Activated naive CD8-positive, alpha-beta T cell treated with anti-CD3 and anti-CD28 coated beads, Interleukin-2, amount 10 ng/mL, durations not matched to agents 7 days and 5 days (primary cell): ENCODE data around the gene ARHGEF3. TPM values are rescaled to one million over a fixed set of nuclear protein-coding genes. Genes with fewer than 3 reads are reported as not detected.

ENCODE experiments used
- ATAC-seq: fragments of 150-1000 bp; cut with Tn5 transposase; one replicate; pipeline ENCODE4 v1.10.0; 2021; ENCODE audit warnings: low read depth, moderate library complexity
- POLR2A ChIA-PET: fragments of 350-600 bp; sonication (Branson Sonifier 250); formaldehyde crosslinking; loops from one replicate; lab custom pipeline; 2021; ENCODE audit warnings: antibody characterized with exemption; lab: Charles Lee
- DNase-seq: peaks from one replicate; pipeline ENCODE4 v3.0.0; 2021
- H3K27ac Mint-ChIP-seq: one replicate; pipeline ENCODE4 v1.8.0; 2022; ENCODE audit warnings: mild to moderate bottlenecking, mixed read lengths
- H3K27me3 Mint-ChIP-seq: one replicate; pipeline ENCODE4 v1.8.0; 2022; ENCODE audit warnings: mild to moderate bottlenecking, moderate library complexity, mixed read lengths
- H3K36me3 Mint-ChIP-seq: one replicate; pipeline ENCODE4 v1.8.0; 2021; ENCODE audit warnings: mild to moderate bottlenecking, mixed read lengths
- H3K4me1 Mint-ChIP-seq: one replicate; pipeline ENCODE4 v1.8.0; 2021; ENCODE audit warnings: mixed read lengths
- H3K4me3 Mint-ChIP-seq: one replicate; pipeline ENCODE4 v1.8.0; 2022; ENCODE audit warnings: mild to moderate bottlenecking, moderate library complexity, mixed read lengths
- H3K9me3 Mint-ChIP-seq: one replicate; pipeline ENCODE4 v1.8.0; 2021; ENCODE audit warnings: mixed read lengths
- total RNA-seq, 2 experiments: library from RNA; stranded (reverse); gene quantifications; one replicate each; pipeline ENCODE4 v1.2.3, GENCODE V29; 2021

The ARHGEF3 gene
- total RNA-seq, 2 experiments from 2014 or later: 130 TPM

- peaks cover 34% of the 10 kb centered on the region for H3K36me3 Mint-ChIP-seq
- DNase-seq: peak; percentile 59
Measured at GRCh38 chr3:56783644-56784447, 17.9 kb downstream of the ARHGEF3 start.

GRCh38 chr3:56782906-56783305, 18.8 kb downstream of the ARHGEF3 start:
- POLR2A ChIA-PET: interaction anchor here (0.6 to 11.3 kb wide), 14 partner anchors 13 to 204 kb away, joined by 3 to 285 read pairs (median 5); partner anchors contain the start of genes ARHGEF3 and TASOR

More at GRCh38 chr3:56783644-56784447, 17.9 kb downstream of the ARHGEF3 start:
- ATAC-seq: peak; percentile 88
- Mint-ChIP-seq H3K4me1 (peaks cover 85% of the 10 kb centered on the region), H3K27ac (peak overlapping the region; percentile 90), H3K9me3 (no peaks in the 10 kb centered on the region), H3K27me3 (no peaks in the 10 kb centered on the region), H3K4me3 (peak overlapping the region; percentile 76)
- POLR2A ChIA-PET: interaction anchor here (0.5 to 11.3 kb wide), 10 partner anchors 9 to 133 kb away, joined by 3 to 285 read pairs (median 8); partner anchors contain the start of genes ARHGEF3 and TASOR

GRCh38 chr3:56782215-56782614, 19.5 kb downstream of the ARHGEF3 start:
- DNase-seq: no peak
- peaks cover 42% of the 10 kb centered on the region for H3K36me3 Mint-ChIP-seq
- POLR2A ChIA-PET: interaction anchor here (0.7 to 11.3 kb wide), 12 partner anchors 8 to 205 kb away, joined by 3 to 285 read pairs (median 5); partner anchors contain the start of genes ARHGEF3 and TASOR
- H3K27me3 Mint-ChIP-seq: no peaks in the 10 kb centered on the region
- no peak for ATAC-seq
- peak overlapping the region; percentile 90 for H3K27ac Mint-ChIP-seq
- H3K4me1 Mint-ChIP-seq: peaks cover 83% of the 10 kb centered on the region
- H3K4me3 Mint-ChIP-seq: peak overlapping the region; percentile 76
- no peaks in the 10 kb centered on the region for H3K9me3 Mint-ChIP-seq

More at GRCh38 chr3:56782906-56783305, 18.8 kb downstream of the ARHGEF3 start:
- Mint-ChIP-seq H3K4me1 (peaks cover 83% of the 10 kb centered on the region), H3K9me3 (no peaks in the 10 kb centered on the region), H3K4me3 (peak overlapping the region; percentile 76), H3K27me3 (no peaks in the 10 kb centered on the region), H3K27ac (peak overlapping the region; percentile 90), H3K36me3 (peaks cover 37% of the 10 kb centered on the region)
- ATAC-seq: no peak
- DNase-seq: no peak

- POLR2A ChIA-PET: interaction anchor here (0.7 to 11.3 kb wide), 9 partner anchors 9 to 206 kb away, joined by 3 to 285 read pairs (median 5); partner anchors contain the start of genes ARHGEF3 and TASOR
- H3K4me3 Mint-ChIP-seq: peak overlapping the region; percentile 76
- no peak for ATAC-seq
- no peaks in the 10 kb centered on the region for H3K27me3 Mint-ChIP-seq
- H3K27ac Mint-ChIP-seq: peak overlapping the region; percentile 90
- peaks cover 82% of the 10 kb centered on the region for H3K4me1 Mint-ChIP-seq
- peaks cover 45% of the 10 kb centered on the region for H3K36me3 Mint-ChIP-seq
- DNase-seq: no peak
- H3K9me3 Mint-ChIP-seq: no peaks in the 10 kb centered on the region
Measured at GRCh38 chr3:56781762-56782161, 20.0 kb downstream of the ARHGEF3 start.

- H3K4me3 Mint-ChIP-seq: peak overlapping the region; percentile 17
- H3K4me1 Mint-ChIP-seq: peaks cover 81% of the 10 kb centered on the region
- no peak for ATAC-seq
- POLR2A ChIA-PET: interaction anchor here (1.8 kb wide), 1 partner anchor 9 kb away, joined by 4 read pairs; no protein-coding TSS in a partner anchor
- H3K27me3 Mint-ChIP-seq: no peaks in the 10 kb centered on the region
- H3K27ac Mint-ChIP-seq: peak overlapping the region; percentile 90
- no peaks in the 10 kb centered on the region for H3K9me3 Mint-ChIP-seq
- no peak for DNase-seq
- H3K36me3 Mint-ChIP-seq: peaks cover 45% of the 10 kb centered on the region
Measured at GRCh38 chr3:56780936-56781335, 20.8 kb downstream of the ARHGEF3 start.

GRCh38 chr3:56778893-56779292, 22.9 kb downstream of the ARHGEF3 start:
- POLR2A ChIA-PET: interaction anchor here (0.6 to 1.6 kb wide), 3 partner anchors 22 to 45 kb away, joined by 4 to 5 read pairs (median 5); no protein-coding TSS in a partner anchor
- ATAC-seq (no peak), DNase-seq (no peak)
- Mint-ChIP-seq H3K4me1 (peaks cover 75% of the 10 kb centered on the region), H3K36me3 (peaks cover 44% of the 10 kb centered on the region), H3K27me3 (no peaks in the 10 kb centered on the region), H3K4me3 (no peak overlapping the region), H3K27ac (peak overlapping the region; percentile 14), H3K9me3 (no peaks in the 10 kb centered on the region)

- DNase-seq (no peak), ATAC-seq (no peak)
- Mint-ChIP-seq H3K9me3 (no peaks in the 10 kb centered on the region), H3K4me1 (peaks cover 68% of the 10 kb centered on the region), H3K36me3 (peaks cover 54% of the 10 kb centered on the region), H3K27me3 (no peaks in the 10 kb centered on the region), H3K27ac (peak overlapping the region; percentile 53), H3K4me3 (peak overlapping the region; percentile 35)
- POLR2A ChIA-PET: interaction anchor here (1.1 to 1.8 kb wide), 5 partner anchors 12 to 71 kb away, joined by 3 to 7 read pairs (median 5); no protein-coding TSS in a partner anchor
Measured at GRCh38 chr3:56776556-56776950, 25.2 kb downstream of the ARHGEF3 start.

GRCh38 chr3:56775838-56776555, 25.8 kb downstream of the ARHGEF3 start:
- POLR2A ChIA-PET: interaction anchor here (1.1 to 1.8 kb wide), 6 partner anchors 11 to 71 kb away, joined by 3 to 7 read pairs (median 4); no protein-coding TSS in a partner anchor
- no peaks in the 10 kb centered on the region for H3K27me3 Mint-ChIP-seq
- H3K4me1 Mint-ChIP-seq: peaks cover 72% of the 10 kb centered on the region
- H3K4me3 Mint-ChIP-seq: peak overlapping the region; percentile 46
- peaks cover 59% of the 10 kb centered on the region for H3K36me3 Mint-ChIP-seq
- DNase-seq (no peak), ATAC-seq (peak; percentile 17)
- H3K27ac Mint-ChIP-seq: peak overlapping the region; percentile 73
- H3K9me3 Mint-ChIP-seq: no peaks in the 10 kb centered on the region

GRCh38 chr3:56775445-56775837, 26.3 kb downstream of the ARHGEF3 start:
- Mint-ChIP-seq H3K27ac (peak overlapping the region; percentile 73), H3K36me3 (peaks cover 55% of the 10 kb centered on the region), H3K4me3 (peak overlapping the region; percentile 46), H3K4me1 (peaks cover 69% of the 10 kb centered on the region), H3K27me3 (no peaks in the 10 kb centered on the region), H3K9me3 (no peaks in the 10 kb centered on the region)
- POLR2A ChIA-PET: interaction anchor here (1.1 to 1.8 kb wide), 6 partner anchors 10 to 70 kb away, joined by 3 to 7 read pairs (median 4); no protein-coding TSS in a partner anchor
- no peak for DNase-seq
- peak; percentile 10 for ATAC-seq

GRCh38 chr3:56773986-56774385, 27.8 kb downstream of the ARHGEF3 start:
- POLR2A ChIA-PET: no interaction called here
- peak overlapping the region; percentile 44 for H3K27ac Mint-ChIP-seq
- H3K9me3 Mint-ChIP-seq: no peaks in the 10 kb centered on the region
- no peaks in the 10 kb centered on the region for H3K27me3 Mint-ChIP-seq
- H3K4me3 Mint-ChIP-seq: no peak overlapping the region
- H3K4me1 Mint-ChIP-seq: peaks cover 65% of the 10 kb centered on the region
- peaks cover 49% of the 10 kb centered on the region for H3K36me3 Mint-ChIP-seq
- DNase-seq (no peak), ATAC-seq (no peak)

GRCh38 chr3:56772952-56773938, 28.5 kb downstream of the ARHGEF3 start:
- H3K27me3 Mint-ChIP-seq: no peaks in the 10 kb centered on the region
- peak overlapping the region; percentile 50 for H3K27ac Mint-ChIP-seq
- no peak overlapping the region for H3K4me3 Mint-ChIP-seq
- peaks cover 49% of the 10 kb centered on the region for H3K36me3 Mint-ChIP-seq
- DNase-seq: no peak
- peaks cover 66% of the 10 kb centered on the region for H3K4me1 Mint-ChIP-seq
- no peak for ATAC-seq
- no peaks in the 10 kb centered on the region for H3K9me3 Mint-ChIP-seq
- POLR2A ChIA-PET: no interaction called here

GRCh38 chr3:56771376-56771775, 30.4 kb downstream of the ARHGEF3 start:
- POLR2A ChIA-PET: no interaction called here
- Mint-ChIP-seq H3K36me3 (peaks cover 48% of the 10 kb centered on the region), H3K9me3 (no peaks in the 10 kb centered on the region), H3K27ac (peak overlapping the region; percentile 65), H3K27me3 (no peaks in the 10 kb centered on the region), H3K4me3 (no peak overlapping the region), H3K4me1 (peaks cover 56% of the 10 kb centered on the region)
- ATAC-seq (no peak), DNase-seq (no peak)
